HepG2 (cell line): ENCODE results near the gene PLIN4. TPM values are rescaled to one million over a fixed set of nuclear protein-coding genes. Genes with fewer than 3 reads are reported as not detected.

Source experiments
- FIP1L1 ChIP-seq: fragments of 200-400 bp; formaldehyde crosslinking; IDR thresholded peaks from 2 replicates; pipeline ENCODE4 v1.6.1; 2018; ENCODE audit warnings: low read depth, mild to moderate bottlenecking, low read length, moderate library complexity, borderline replicate concordance; ENCODE audit not compliant: insufficient read depth
- FOXA3 ChIP-seq: IDR thresholded peaks from 2 replicates; pipeline ENCODE4 v1.6.1; 2016; ENCODE audit warnings: missing genetic modification reagents, missing compliant biosample characterization
- FOXO4 ChIP-seq: sonication (generic); formaldehyde crosslinking; conservative IDR thresholded peaks from 2 replicates; pipeline ENCODE4 v1.8.1; 2023; ENCODE audit warnings: missing genetic modification reagents
- FUBP1 ChIP-seq: sonication (generic); formaldehyde crosslinking; IDR thresholded peaks from 2 replicates; pipeline ENCODE4 v1.5.1; 2020; ENCODE audit warnings: missing genetic modification reagents, mild to moderate bottlenecking, borderline replicate concordance
- HOXA9 ChIP-seq: sonication (generic); formaldehyde crosslinking; IDR thresholded peaks from 2 replicates; pipeline ENCODE4 v1.8.1; 2022; ENCODE audit warnings: missing genetic modification reagents, mild to moderate bottlenecking, moderate library complexity, borderline replicate concordance
- IRX3 ChIP-seq: sonication (generic); formaldehyde crosslinking; IDR thresholded peaks from 2 replicates; pipeline ENCODE4 v1.8.1; 2023; ENCODE audit warnings: mild to moderate bottlenecking, low read depth, missing genetic modification reagents, borderline replicate concordance
- MAF1 ChIP-seq: sonication (generic); formaldehyde crosslinking; IDR thresholded peaks from 2 replicates; pipeline ENCODE4 v1.5.0; 2020; ENCODE audit warnings: missing genetic modification reagents, borderline replicate concordance
- MXI1 ChIP-seq: IDR thresholded peaks from 3 replicates; pipeline ENCODE4 v1.6.1; 2012; ENCODE audit warnings: low read depth, low read length, inconsistent platforms, borderline replicate concordance
- PHF8 ChIP-seq: sonication (generic); formaldehyde crosslinking; IDR thresholded peaks from 2 replicates; pipeline ENCODE4 v1.5.0; 2020; ENCODE audit warnings: missing genetic modification reagents
- SMAD9 ChIP-seq: sonication (generic); formaldehyde crosslinking; IDR thresholded peaks from 2 replicates; pipeline ENCODE4 v1.5.1; 2020; ENCODE audit warnings: mild to moderate bottlenecking, missing genetic modification reagents
- ZBTB25 ChIP-seq: IDR thresholded peaks from 2 replicates; pipeline ENCODE4 v1.6.1; 2018; ENCODE audit warnings: missing genetic modification reagents
- ZNF276 ChIP-seq: sonication (generic); formaldehyde crosslinking; IDR thresholded peaks from 2 replicates; pipeline ENCODE4 v1.4.0; 2020; ENCODE audit warnings: mild to moderate bottlenecking, low read depth, missing genetic modification reagents
- ZNF83 ChIP-seq: sonication (generic); formaldehyde crosslinking; IDR thresholded peaks from 2 replicates; pipeline ENCODE4 v1.4.0; 2020; ENCODE audit warnings: missing genetic modification reagents, mild to moderate bottlenecking, borderline replicate concordance
- ZSCAN25 ChIP-seq: sonication (generic); formaldehyde crosslinking; IDR thresholded peaks from 2 replicates; pipeline ENCODE4 v1.8.0; 2022; ENCODE audit warnings: mild to moderate bottlenecking, missing genetic modification reagents
- polyA plus RNA-seq, 8 experiments: library from polyadenylated mRNA; depleted of rRNA in 3 of 8; stranded (reverse) in 7 of 8; unstranded in 1 of 8; fragments of >200 nt; fragmentation: Illumina TruSeq in 4 of 8; extraction: Trizol in 4 of 8; gene quantifications; 2 replicates each; pipeline versions ENCODE4 v1.2.1 to v1.2.3, GENCODE V29; 2011 to 2016; ENCODE audit warnings: low read depth in 4 of 8, missing spikeins in 1 of 8, mixed read lengths in 1 of 8; ENCODE audit not compliant: insufficient read depth in 1 of 8
- total RNA-seq, 5 experiments: library from RNA; depleted of rRNA; stranded (reverse); fragments of >200 nt; fragmentation: Illumina TruSeq; extraction: Trizol; gene quantifications; 2 replicates each; pipeline ENCODE4 v1.2.3, GENCODE V29; 2016; ENCODE audit warnings: low read depth in 1 of 5
- TF ChIP-seq, protein P1 (sequence below): sonication (generic); formaldehyde crosslinking; IDR thresholded peaks from 2 replicates; pipeline ENCODE4; 2020; ENCODE audit warnings: missing genetic modification reagents, mild to moderate bottlenecking, borderline replicate concordance
- TF ChIP-seq, protein P2 (sequence below): sonication (generic); formaldehyde crosslinking; IDR thresholded peaks from 2 replicates; pipeline ENCODE4 v1.4.0; 2020; ENCODE audit warnings: mild to moderate bottlenecking, missing genetic modification reagents

Gene PLIN4
- total and polyA plus RNA-seq, 2 of the 13 experiments (the other 11 are each of a cell fraction or from before 2014, with no cell fraction given) = 1.1 to 1.3 TPM

DNA sequence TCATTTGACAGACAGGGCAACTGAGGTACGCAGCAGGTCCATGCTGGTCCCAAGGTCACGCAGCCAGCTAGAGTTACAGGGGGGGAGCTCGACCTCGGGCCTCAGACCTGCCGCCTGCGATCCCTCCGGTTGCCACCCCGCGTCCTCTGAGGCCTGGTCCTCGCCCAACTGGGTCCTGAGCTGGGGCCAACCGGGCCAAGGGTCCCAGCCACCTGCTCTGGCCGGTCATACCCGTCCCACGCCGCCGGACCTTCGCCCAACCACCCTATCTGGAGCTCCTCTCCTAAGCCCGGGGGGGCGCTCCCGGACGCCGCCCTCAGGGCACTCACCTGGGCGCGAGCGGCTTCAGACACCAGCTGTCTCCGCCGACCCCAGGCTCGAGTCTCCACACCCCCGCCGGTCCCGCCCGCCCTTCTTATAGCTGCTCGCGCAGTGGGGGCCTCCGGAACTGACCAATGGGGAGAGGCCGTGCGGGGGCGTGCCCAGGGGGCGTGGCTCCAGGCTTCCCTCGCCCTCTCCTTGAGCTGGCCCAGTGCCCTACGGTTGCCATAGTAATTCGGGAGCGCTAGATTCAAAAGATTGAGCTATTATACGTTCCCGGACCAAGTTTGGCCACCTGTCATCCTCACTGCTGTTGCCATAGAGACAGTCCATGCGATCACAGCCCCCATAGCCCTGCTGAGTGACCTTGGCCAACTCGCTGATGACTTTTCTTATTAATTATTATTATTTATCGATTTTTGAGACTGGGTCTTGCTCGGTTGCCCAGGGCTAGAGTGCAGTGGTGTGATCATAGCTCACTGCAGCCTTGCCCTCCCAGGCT lies 16.8 kb upstream of the PLIN4 start, which contains the start of gene PLIN5 (continued):
- TF ChIP-seq FOXO4 (CRISPR knock-in tag) = no peak
- no peak for TF ChIP-seq IRX3 (CRISPR knock-in tag)
- 0 out of 2 replicates have a peak, but pooled peaks have one; percentile 14 for TF ChIP-seq FOXA3
- no peak for TF ChIP-seq SMAD9 (CRISPR knock-in tag)
- no peak for TF ChIP-seq HOXA9 (CRISPR knock-in tag)
- TF ChIP-seq, protein P1, sequence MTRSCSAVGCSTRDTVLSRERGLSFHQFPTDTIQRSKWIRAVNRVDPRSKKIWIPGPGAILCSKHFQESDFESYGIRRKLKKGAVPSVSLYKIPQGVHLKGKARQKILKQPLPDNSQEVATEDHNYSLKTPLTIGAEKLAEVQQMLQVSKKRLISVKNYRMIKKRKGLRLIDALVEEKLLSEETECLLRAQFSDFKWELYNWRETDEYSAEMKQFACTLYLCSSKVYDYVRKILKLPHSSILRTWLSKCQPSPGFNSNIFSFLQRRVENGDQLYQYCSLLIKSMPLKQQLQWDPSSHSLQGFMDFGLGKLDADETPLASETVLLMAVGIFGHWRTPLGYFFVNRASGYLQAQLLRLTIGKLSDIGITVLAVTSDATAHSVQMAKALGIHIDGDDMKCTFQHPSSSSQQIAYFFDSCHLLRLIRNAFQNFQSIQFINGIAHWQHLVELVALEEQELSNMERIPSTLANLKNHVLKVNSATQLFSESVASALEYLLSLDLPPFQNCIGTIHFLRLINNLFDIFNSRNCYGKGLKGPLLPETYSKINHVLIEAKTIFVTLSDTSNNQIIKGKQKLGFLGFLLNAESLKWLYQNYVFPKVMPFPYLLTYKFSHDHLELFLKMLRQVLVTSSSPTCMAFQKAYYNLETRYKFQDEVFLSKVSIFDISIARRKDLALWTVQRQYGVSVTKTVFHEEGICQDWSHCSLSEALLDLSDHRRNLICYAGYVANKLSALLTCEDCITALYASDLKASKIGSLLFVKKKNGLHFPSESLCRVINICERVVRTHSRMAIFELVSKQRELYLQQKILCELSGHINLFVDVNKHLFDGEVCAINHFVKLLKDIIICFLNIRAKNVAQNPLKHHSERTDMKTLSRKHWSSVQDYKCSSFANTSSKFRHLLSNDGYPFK (CRISPR knock-in tag) = 0 out of 2 replicates have a peak, but pooled peaks have one; percentile 47
- no peak for TF ChIP-seq FIP1L1
- TF ChIP-seq ZSCAN25 (CRISPR knock-in tag) = no peak
- no peak for TF ChIP-seq FUBP1 (CRISPR knock-in tag)
- TF ChIP-seq MAF1 (CRISPR knock-in tag) = no peak
- TF ChIP-seq, protein P2, sequence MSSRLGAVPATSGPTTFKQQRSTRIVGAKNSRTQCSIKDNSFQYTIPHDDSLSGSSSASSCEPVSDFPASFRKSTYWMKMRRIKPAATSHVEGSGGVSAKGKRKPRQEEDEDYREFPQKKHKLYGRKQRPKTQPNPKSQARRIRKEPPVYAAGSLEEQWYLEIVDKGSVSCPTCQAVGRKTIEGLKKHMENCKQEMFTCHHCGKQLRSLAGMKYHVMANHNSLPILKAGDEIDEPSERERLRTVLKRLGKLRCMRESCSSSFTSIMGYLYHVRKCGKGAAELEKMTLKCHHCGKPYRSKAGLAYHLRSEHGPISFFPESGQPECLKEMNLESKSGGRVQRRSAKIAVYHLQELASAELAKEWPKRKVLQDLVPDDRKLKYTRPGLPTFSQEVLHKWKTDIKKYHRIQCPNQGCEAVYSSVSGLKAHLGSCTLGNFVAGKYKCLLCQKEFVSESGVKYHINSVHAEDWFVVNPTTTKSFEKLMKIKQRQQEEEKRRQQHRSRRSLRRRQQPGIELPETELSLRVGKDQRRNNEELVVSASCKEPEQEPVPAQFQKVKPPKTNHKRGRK (CRISPR knock-in tag) = no peak
- TF ChIP-seq ZBTB25 (CRISPR knock-in tag) = no peak
- peak; percentile 93; the same call in 2 of the 3 replicates for TF ChIP-seq MXI1
- TF ChIP-seq ZNF276 = 0 out of 2 replicates have a peak, but pooled peaks have one; percentile 36
- peak; percentile 22; the same call in 1 of the 2 replicates for TF ChIP-seq PHF8 (CRISPR knock-in tag)
- TF ChIP-seq ZNF83 (CRISPR knock-in tag) = peak; percentile 38; the same call in 1 of the 2 replicates
